ENCODE data around the gene SYNC.

DNA sequence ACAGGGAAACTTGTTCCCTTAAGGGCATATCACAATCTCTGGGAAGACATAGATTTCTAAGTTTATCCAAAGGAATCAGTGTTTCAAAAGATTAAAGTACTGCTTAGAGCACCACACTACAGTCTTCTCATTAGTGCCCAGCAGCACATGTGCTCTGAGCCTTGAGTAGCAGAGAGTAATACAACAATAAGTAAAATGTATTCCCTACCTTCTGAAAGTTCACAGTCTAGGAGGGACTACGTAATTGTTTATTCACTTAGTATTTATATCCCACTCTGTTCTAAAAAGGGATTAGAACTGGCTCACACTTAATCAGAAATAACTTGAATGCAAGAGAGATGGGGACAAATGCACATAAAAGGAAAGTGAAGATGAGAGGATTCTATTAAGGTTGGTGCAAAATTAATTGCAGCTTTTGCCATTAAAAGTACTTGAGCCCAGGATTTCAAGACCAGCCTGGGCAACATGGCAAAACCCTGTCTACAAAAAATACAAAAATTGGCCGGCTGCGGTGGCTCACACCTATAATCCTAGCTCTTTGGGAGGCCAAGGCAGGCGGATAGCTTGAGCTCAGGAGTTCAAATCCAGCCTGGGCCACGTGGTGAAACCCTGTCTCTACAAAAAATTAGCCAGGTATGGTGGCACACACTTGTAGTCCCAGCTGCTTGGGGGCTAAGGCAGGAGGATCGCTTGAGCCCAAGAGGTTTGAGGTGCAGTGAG, 9.0 kb downstream of the SYNC start:
- no peak for TF ChIP-seq EZH2 (IDR thresholded peaks at IDR 0.05; ENCODE audit: insufficient read depth, poor library complexity, severe bottlenecking)
- no peak for TF ChIP-seq EZH2phosphoT487 (IDR thresholded peaks at IDR 0.05; ENCODE audit: insufficient read depth, low read depth)
